Cardiac muscle cell (in vitro differentiated cells and primary cell): ENCODE measurements around the gene DCAF17. TPM values are rescaled to one million over a fixed set of nuclear protein-coding genes. Genes with fewer than 3 reads are reported as not detected.

Source experiments
- DNase-seq, 2 donors: peaks; one replicate each; pipeline versions ENCODE4 v3.0.0 to v3.0.0-alpha.2; 2010 to 2017; ENCODE audit warnings: low read depth in 1 of 2, low spot score in 1 of 2
- H3K27ac ChIP-seq: fragments of 200-600 bp; sonication (generic); 2 replicates; pipeline ENCODE4 v1.5.1; 2016
- H3K27me3 ChIP-seq: fragments of 200-600 bp; sonication (generic); 2 replicates; pipeline ENCODE4 v1.6.0; 2016; ENCODE audit warnings: control low read depth
- H3K36me3 ChIP-seq: fragments of 200-600 bp; sonication (generic); 2 replicates; pipeline ENCODE4 v1.5.1; 2016; ENCODE audit warnings: control low read depth
- H3K4me1 ChIP-seq: fragments of 200-600 bp; sonication (generic); 2 replicates; pipeline ENCODE4 v1.8.1; 2017; ENCODE audit warnings: low read depth, mild to moderate bottlenecking, mixed run types
- H3K4me3 ChIP-seq: fragments of 200-600 bp; sonication (generic); 2 replicates; pipeline ENCODE4 v1.5.1; 2016; ENCODE audit warnings: mild to moderate bottlenecking
- H3K9me3 ChIP-seq: fragments of 200-600 bp; sonication (generic); 2 replicates; pipeline ENCODE4 v1.5.1; 2017; ENCODE audit warnings: low read depth, mild to moderate bottlenecking, control low read depth
- polyA plus RNA-seq: library from polyadenylated mRNA; unstranded; fragments of >200 nt; fragmentation: Nextera tagmentation; extraction: Ambion mirVana; gene quantifications from 2 replicates; pipeline ENCODE4 v1.2.1, GENCODE V29; 2016
- total RNA-seq: library from RNA; depleted of rRNA; stranded (reverse); fragments of >200 nt; gene quantifications from 2 replicates; pipeline ENCODE4 v1.2.3, GENCODE V29; 2016
- TF ChIP-seq, protein P1 (sequence below): IDR thresholded peaks from 2 replicates; pipeline ENCODE4 v1.5.1; 2012; ENCODE audit warnings: low read depth, mild to moderate bottlenecking, low read length

The DCAF17 gene
- total and polyA plus RNA-seq, 2 experiments from 2014 or later: 9.5 to 11.4 TPM

DNA sequence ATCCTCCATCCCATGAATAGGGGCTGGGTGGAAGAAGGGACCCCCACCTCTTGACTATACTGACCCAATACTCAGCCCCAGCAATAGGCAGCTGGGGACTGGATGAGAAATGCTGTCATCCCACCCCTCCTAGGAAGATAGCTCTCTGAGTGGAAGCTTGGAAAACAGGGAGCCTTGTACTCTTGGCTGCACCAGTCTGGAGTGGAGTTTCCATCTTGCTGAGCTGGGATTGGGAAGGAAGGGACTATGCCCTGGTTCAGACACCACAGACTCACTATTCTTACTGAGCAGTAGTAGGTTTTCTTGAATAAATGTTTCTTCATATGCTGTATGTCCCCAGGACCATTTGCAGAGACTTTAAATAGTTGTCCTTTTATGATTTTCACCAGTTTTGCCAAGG, 7.4 kb downstream of the DCAF17 start:
- H3K9me3 ChIP-seq: no peaks in the 10 kb centered on the region
- TF ChIP-seq, protein P1, sequence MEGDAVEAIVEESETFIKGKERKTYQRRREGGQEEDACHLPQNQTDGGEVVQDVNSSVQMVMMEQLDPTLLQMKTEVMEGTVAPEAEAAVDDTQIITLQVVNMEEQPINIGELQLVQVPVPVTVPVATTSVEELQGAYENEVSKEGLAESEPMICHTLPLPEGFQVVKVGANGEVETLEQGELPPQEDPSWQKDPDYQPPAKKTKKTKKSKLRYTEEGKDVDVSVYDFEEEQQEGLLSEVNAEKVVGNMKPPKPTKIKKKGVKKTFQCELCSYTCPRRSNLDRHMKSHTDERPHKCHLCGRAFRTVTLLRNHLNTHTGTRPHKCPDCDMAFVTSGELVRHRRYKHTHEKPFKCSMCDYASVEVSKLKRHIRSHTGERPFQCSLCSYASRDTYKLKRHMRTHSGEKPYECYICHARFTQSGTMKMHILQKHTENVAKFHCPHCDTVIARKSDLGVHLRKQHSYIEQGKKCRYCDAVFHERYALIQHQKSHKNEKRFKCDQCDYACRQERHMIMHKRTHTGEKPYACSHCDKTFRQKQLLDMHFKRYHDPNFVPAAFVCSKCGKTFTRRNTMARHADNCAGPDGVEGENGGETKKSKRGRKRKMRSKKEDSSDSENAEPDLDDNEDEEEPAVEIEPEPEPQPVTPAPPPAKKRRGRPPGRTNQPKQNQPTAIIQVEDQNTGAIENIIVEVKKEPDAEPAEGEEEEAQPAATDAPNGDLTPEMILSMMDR: no peak
- H3K36me3 ChIP-seq: peaks cover 42% of the 10 kb centered on the region

GRCh38 chr2:171447675-171448074, 13.6 kb downstream of the DCAF17 start:
- TF ChIP-seq, protein P1: no peak
- H3K4me3 ChIP-seq: no peak overlapping the region
- no peak for DNase-seq
- H3K4me1 ChIP-seq: no peaks in the 10 kb centered on the region
- no peaks in the 10 kb centered on the region for H3K27me3 ChIP-seq
- H3K27ac ChIP-seq: no peak overlapping the region
- peaks cover 62% of the 10 kb centered on the region for H3K36me3 ChIP-seq
- no peaks in the 10 kb centered on the region for H3K9me3 ChIP-seq

More for the DNA sequence above, 7.4 kb downstream of the DCAF17 start:
- no peaks in the 10 kb centered on the region for H3K4me1 ChIP-seq
- H3K4me3 ChIP-seq: no peak overlapping the region
- no peak overlapping the region for H3K27ac ChIP-seq
- no peaks in the 10 kb centered on the region for H3K27me3 ChIP-seq
- DNase-seq: no peak

DNA sequence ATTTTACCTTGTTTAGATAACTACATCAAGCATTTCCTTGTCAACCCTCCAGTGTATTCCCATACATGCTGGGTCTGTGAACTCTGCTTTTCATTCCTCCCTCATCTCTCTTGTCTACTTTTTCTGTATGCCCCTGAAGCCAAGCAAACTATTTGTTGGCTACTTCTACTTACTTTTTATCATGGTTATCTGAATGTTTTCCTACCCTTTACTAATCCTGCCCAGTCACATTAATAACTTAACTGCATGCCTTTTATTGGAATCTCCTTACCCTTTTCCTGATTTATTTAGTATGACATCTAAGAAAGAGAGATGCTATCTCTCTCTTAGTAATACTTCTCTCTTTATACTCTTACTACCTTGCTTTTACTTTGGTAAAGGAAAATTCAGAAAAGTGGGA, 17.0 kb downstream of the DCAF17 start:
- no peak for DNase-seq
- Histone ChIP-seq H3K4me3 (no peak overlapping the region), H3K9me3 (no peaks in the 10 kb centered on the region), H3K36me3 (peaks cover 44% of the 10 kb centered on the region), H3K27ac (no peak overlapping the region), H3K4me1 (no peaks in the 10 kb centered on the region), H3K27me3 (no peaks in the 10 kb centered on the region)
- TF ChIP-seq, protein P1: no peak

- Histone ChIP-seq H3K4me3 (no peak overlapping the region), H3K9me3 (no peaks in the 10 kb centered on the region), H3K27ac (no peak overlapping the region), H3K36me3 (peaks cover 39% of the 10 kb centered on the region), H3K4me1 (no peaks in the 10 kb centered on the region), H3K27me3 (no peaks in the 10 kb centered on the region)
- TF ChIP-seq, protein P1: no peak
- DNase-seq: no peak
Observed at GRCh38 chr2:171452773-171453172, 18.7 kb downstream of the DCAF17 start.

- DNase-seq: no peak
- H3K4me1 ChIP-seq: no peaks in the 10 kb centered on the region
- TF ChIP-seq, protein P1: no peak
- H3K4me3 ChIP-seq: no peak overlapping the region
- no peak overlapping the region for H3K27ac ChIP-seq
- peaks cover 11% of the 10 kb centered on the region for H3K36me3 ChIP-seq
- no peaks in the 10 kb centered on the region for H3K9me3 ChIP-seq
- H3K27me3 ChIP-seq: no peaks in the 10 kb centered on the region
Observed at GRCh38 chr2:171459498-171459897, 25.5 kb downstream of the DCAF17 start.

DNA sequence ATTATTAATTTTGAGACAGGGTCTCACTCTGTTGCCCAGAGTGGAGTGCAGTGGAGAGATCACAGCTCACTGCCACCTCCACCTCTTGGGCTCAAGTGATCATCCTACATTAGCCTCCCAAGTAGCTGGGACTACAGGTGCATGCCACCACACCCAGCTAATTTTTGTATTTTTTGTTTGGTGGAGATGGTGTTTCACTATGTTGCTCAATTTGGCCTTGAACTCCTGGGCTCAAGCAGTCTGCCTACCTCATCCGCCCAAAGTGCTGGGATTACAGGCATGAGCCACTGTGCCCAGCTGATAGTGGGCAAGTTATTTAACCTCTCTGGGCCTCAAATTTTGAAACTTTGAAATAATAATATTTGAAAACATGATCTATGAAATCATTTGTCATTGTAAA, 26.5 kb downstream of the DCAF17 start:
- H3K4me3 ChIP-seq: no peak overlapping the region
- no peaks in the 10 kb centered on the region for H3K9me3 ChIP-seq
- no peaks in the 10 kb centered on the region for H3K27me3 ChIP-seq
- no peak overlapping the region for H3K27ac ChIP-seq
- TF ChIP-seq, protein P1: no peak
- no peak for DNase-seq
- no peaks in the 10 kb centered on the region for H3K4me1 ChIP-seq
- H3K36me3 ChIP-seq: peaks cover 7% of the 10 kb centered on the region
